Lower leg skin (tissue), 3 donors: ENCODE measurements around the gene ANKRD53.

Experiments used
- POLR2A ChIP-seq, 2 donors: fragments of 450-650 bp; IDR thresholded peaks; one replicate each; pipeline ENCODE4 v1.6.1; 2016 to 2017; ENCODE audit warnings: antibody characterized with exemption in 2 of 2, mild to moderate bottlenecking in 1 of 2, moderate library complexity in 1 of 2
- TF ChIP-seq, protein P1 (sequence below), 3 donors: fragments of 450-650 bp; IDR thresholded peaks; one replicate each; pipeline ENCODE4 v1.5.1; 2016; ENCODE audit warnings: antibody characterized with exemption in 3 of 3, mild to moderate bottlenecking in 3 of 3, moderate library complexity in 2 of 3

DNA sequence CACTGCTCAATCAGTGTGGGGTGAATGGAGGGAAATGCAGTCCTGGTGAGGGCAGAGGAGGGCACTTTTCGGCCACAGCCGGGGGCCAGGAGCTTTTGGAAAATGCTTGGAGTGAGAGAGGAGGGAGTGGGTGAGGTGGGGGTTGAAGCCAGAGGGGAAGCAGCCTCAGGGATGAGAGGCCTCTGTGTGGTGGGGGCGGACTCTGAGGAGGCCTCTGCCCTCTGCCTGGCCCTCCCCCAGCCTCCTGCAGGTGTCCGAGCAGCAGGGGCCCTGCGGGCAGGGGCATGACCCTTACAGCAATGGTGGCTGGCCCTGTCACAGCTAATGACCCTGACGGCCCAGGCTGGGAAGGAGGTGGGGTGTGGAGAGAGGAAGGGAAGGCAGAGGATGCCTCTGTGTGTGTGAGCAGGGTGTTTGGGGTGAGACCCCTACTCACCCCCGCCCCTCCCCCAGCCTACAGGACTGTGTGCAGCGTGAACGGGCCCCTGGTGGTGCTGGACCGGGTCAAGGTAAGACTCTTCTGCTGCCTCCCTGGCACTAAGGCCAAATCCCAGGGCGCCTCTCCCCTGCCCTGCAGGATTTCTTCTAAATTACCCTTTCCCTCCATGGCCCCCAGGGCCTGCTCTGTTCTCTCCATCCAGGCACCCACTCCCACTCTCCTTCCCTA, 35.1 kb upstream of the ANKRD53 start:
- no peak for TF ChIP-seq POLR2A (IDR thresholded peaks at IDR 0.05)
- TF ChIP-seq, protein P1, sequence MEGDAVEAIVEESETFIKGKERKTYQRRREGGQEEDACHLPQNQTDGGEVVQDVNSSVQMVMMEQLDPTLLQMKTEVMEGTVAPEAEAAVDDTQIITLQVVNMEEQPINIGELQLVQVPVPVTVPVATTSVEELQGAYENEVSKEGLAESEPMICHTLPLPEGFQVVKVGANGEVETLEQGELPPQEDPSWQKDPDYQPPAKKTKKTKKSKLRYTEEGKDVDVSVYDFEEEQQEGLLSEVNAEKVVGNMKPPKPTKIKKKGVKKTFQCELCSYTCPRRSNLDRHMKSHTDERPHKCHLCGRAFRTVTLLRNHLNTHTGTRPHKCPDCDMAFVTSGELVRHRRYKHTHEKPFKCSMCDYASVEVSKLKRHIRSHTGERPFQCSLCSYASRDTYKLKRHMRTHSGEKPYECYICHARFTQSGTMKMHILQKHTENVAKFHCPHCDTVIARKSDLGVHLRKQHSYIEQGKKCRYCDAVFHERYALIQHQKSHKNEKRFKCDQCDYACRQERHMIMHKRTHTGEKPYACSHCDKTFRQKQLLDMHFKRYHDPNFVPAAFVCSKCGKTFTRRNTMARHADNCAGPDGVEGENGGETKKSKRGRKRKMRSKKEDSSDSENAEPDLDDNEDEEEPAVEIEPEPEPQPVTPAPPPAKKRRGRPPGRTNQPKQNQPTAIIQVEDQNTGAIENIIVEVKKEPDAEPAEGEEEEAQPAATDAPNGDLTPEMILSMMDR (IDR thresholded peaks at IDR 0.05) = no peak
